Keratinocyte (primary cell): Measurements from ENCODE around the gene TEAD3. TPM values are rescaled to one million over a fixed set of nuclear protein-coding genes. Genes with fewer than 3 reads are reported as not detected.
A peak's percentile ranks its signal among the peaks of the same experiment; 100 is the strongest.

Source experiments
- DNase-seq: peaks from one replicate; pipeline ENCODE4 v3.0.0-alpha.2; 2011; ENCODE audit warnings: low read depth, missing footprints, low spot score
- FAIRE-seq: peaks from 2 replicates; lab custom pipeline; 2011; peaks lifted over from hg19 to GRCh38; lab: Jason Lieb, UNC
- H2AFZ ChIP-seq: 2 replicates; pipeline ENCODE4 v1.6.0; 2012; ENCODE audit warnings: low read length, control low read depth, inconsistent platforms; ENCODE audit not compliant: control insufficient read depth
- H3K27ac ChIP-seq: 2 replicates; pipeline ENCODE4 v1.5.1; 2011; ENCODE audit warnings: low read length; ENCODE audit not compliant: control insufficient read depth, insufficient read depth
- H3K27me3 ChIP-seq: 3 replicates; pipeline ENCODE4 v1.6.0; 2011; ENCODE audit warnings: low read length; ENCODE audit not compliant: control insufficient read depth, insufficient read depth; ENCODE audit errors: extremely low read depth
- H3K36me3 ChIP-seq, 2 experiments: 2 replicates in 1 of 2; 3 replicates in 1 of 2; pipeline ENCODE4 v1.5.1; 2011; ENCODE audit warnings: low read length in 2 of 2, mild to moderate bottlenecking in 1 of 2; ENCODE audit not compliant: control insufficient read depth in 2 of 2, insufficient read depth in 2 of 2; ENCODE audit errors: extremely low read depth in 1 of 2
- H3K4me1 ChIP-seq: 3 replicates; pipeline ENCODE4 v1.5.1; 2011; ENCODE audit warnings: low read length; ENCODE audit not compliant: control insufficient read depth, insufficient read depth; ENCODE audit errors: extremely low read depth
- H3K4me2 ChIP-seq: 3 replicates; pipeline ENCODE4 v1.6.0; 2011; ENCODE audit warnings: low read depth, low read length; ENCODE audit not compliant: control insufficient read depth, insufficient read depth; ENCODE audit errors: extremely low read depth
- H3K4me3 ChIP-seq, 3 experiments: fragments of 200-600 bp in 1 of 3; sonication (generic) in 1 of 3; 2 replicates in 2 of 3; 3 replicates in 1 of 3; pipeline ENCODE4 v1.5.1; 2011 to 2016; ENCODE audit warnings: low read length in 3 of 3, mild to moderate bottlenecking in 3 of 3, control low read depth in 2 of 3, inconsistent platforms in 1 of 3, low read depth in 1 of 3, mixed read lengths in 1 of 3, mixed run types in 1 of 3, moderate library complexity in 1 of 3; ENCODE audit not compliant: control insufficient read depth in 2 of 3, insufficient read depth in 2 of 3; ENCODE audit errors: extremely low read depth in 1 of 3
- H3K79me2 ChIP-seq: 2 replicates; pipeline ENCODE4 v1.6.0; 2012; ENCODE audit warnings: low read length; ENCODE audit not compliant: control insufficient read depth, insufficient read depth
- H3K9ac ChIP-seq: 3 replicates; pipeline ENCODE4 v1.6.0; 2011; ENCODE audit warnings: low read length; ENCODE audit not compliant: control insufficient read depth, insufficient read depth; ENCODE audit errors: extremely low read depth
- H3K9me1 ChIP-seq: 3 replicates; pipeline ENCODE4 v1.6.0; 2011; ENCODE audit warnings: low read length; ENCODE audit not compliant: control insufficient read depth, insufficient read depth; ENCODE audit errors: extremely low read depth
- H3K9me3 ChIP-seq: 2 replicates; pipeline ENCODE4 v1.5.1; 2012; ENCODE audit warnings: low read depth, low read length; ENCODE audit not compliant: control insufficient read depth
- H4K20me1 ChIP-seq: 3 replicates; pipeline ENCODE4 v1.6.0; 2011; ENCODE audit warnings: low read length; ENCODE audit not compliant: control insufficient read depth, insufficient read depth; ENCODE audit errors: extremely low read depth
- CTCF ChIP-seq, 3 experiments: IDR thresholded peaks in 1 of 3; conservative IDR thresholded peaks in 1 of 3; optimal IDR thresholded peaks in 1 of 3; 2 replicates in 2 of 3; 3 replicates in 1 of 3; pipeline versions ENCODE3 to v1.5.1; 2011; ENCODE audit warnings: low read length in 3 of 3, mild to moderate bottlenecking in 3 of 3, moderate library complexity in 2 of 3, control low read depth in 1 of 3, inconsistent platforms in 1 of 3; ENCODE audit not compliant: insufficient read depth in 2 of 3; ENCODE audit errors: extremely low read depth in 1 of 3
- EZH2 ChIP-seq: IDR thresholded peaks from one replicate; pipeline ENCODE4 v1.6.1; 2012; ENCODE audit warnings: inconsistent platforms, mild to moderate bottlenecking, low read length, moderate library complexity
- dilution Hi-C: fragments of 300-500 bp; cut with MboI; formaldehyde crosslinking; loops from one replicate; pipeline ENCODE4 v1.7.0; 2020; ENCODE audit warnings: low sequenced_read_pairs; ENCODE audit not compliant: extremely low pct_ligation_motif_present
- polyA plus RNA-seq, 5 experiments: library from polyadenylated mRNA; depleted of rRNA in 3 of 5; stranded (reverse) in 3 of 5; stranded (forward) in 1 of 5; unstranded in 1 of 5; fragments of >200 nt; gene quantifications; 1 replicate in 1 of 5; 2 replicates in 3 of 5; 3 replicates in 1 of 5; pipeline versions ENCODE4 v1.2.1 to v1.2.3, GENCODE V29; 2011 to 2012; ENCODE audit warnings: missing spikeins in 2 of 5, low read depth in 1 of 5, low replicate concordance in 1 of 5

Gene TEAD3
- polyA plus RNA-seq, 1 donor (not counting 4 experiments of a cell fraction or from before 2014, with no cell fraction given) = 5.7 TPM

- FAIRE-seq (no peak), DNase-seq (peak; percentile 17)
- H3K27ac ChIP-seq = no peak overlapping the region
- no peaks in the 10 kb centered on the region for H3K9me1 ChIP-seq
- H3K4me2 ChIP-seq = peak overlapping the region; percentile 86
- H2AFZ ChIP-seq = peak overlapping the region; percentile 94
- TF ChIP-seq EZH2 (no peak), CTCF (optimal IDR thresholded peaks at IDR 0.05 in 1 of 3, IDR thresholded peaks at IDR 0.05 in 1 of 3, conservative IDR thresholded peaks at IDR 0.05 in 1 of 3; ENCODE audit: extremely low read depth in 1 of 3, insufficient read depth in 2 of 3, low read length in 3 of 3) (peak; percentile 70 to 99 (median 95))
- no peak overlapping the region for H3K9ac ChIP-seq
- no peaks in the 10 kb centered on the region for H3K9me3 ChIP-seq
- no peaks in the 10 kb centered on the region for H3K36me3 ChIP-seq
- H3K79me2 ChIP-seq = no peaks in the 10 kb centered on the region
- dilution Hi-C loops = no loop called here
- peak overlapping the region in 2 of 3 experiments; percentile 25 to 56 for H3K4me3 ChIP-seq
- H3K4me1 ChIP-seq = peaks cover 8% of the 10 kb centered on the region
- no peaks in the 10 kb centered on the region for H4K20me1 ChIP-seq
- no peaks in the 10 kb centered on the region for H3K27me3 ChIP-seq
Observed at GRCh38 chr6:35522660-35523658, 26.1 kb upstream of the TEAD3 start.

DNA sequence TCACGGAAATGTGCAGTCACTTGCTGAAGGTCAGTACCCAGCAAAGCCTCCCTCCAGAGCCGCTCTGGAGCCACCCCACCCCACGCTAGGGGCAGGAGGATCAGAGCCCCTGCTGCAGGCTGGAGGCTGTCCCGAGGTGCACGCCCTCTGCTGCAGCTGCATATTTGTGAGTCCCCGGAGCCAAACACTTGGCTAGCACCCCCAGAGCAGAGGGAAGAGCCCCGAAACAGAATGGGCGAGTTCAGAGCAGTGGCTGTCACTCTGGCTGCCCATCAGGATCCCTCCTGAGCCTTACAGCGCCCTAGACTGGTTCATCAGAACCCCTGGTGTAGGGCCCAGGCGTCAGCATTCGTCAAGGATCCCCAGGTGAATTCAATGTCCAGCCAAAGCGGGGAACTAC, 25.3 kb upstream of the TEAD3 start:
- Histone ChIP-seq H4K20me1 (no peaks in the 10 kb centered on the region), H3K9me3 (no peaks in the 10 kb centered on the region), H3K9me1 (no peaks in the 10 kb centered on the region), H3K4me1 (peaks cover 8% of the 10 kb centered on the region), H3K4me2 (no peak overlapping the region), H2AFZ (no peak overlapping the region), H3K27me3 (no peaks in the 10 kb centered on the region), H3K79me2 (no peaks in the 10 kb centered on the region), H3K36me3 (no peaks in the 10 kb centered on the region), H3K4me3 (no peak overlapping the region), H3K27ac (no peak overlapping the region), H3K9ac (no peak overlapping the region)
- FAIRE-seq (no peak), DNase-seq (no peak)
- dilution Hi-C loops = no loop called here
- TF ChIP-seq CTCF (optimal IDR thresholded peaks at IDR 0.05 in 1 of 3, IDR thresholded peaks at IDR 0.05 in 1 of 3, conservative IDR thresholded peaks at IDR 0.05 in 1 of 3; ENCODE audit: extremely low read depth in 1 of 3, insufficient read depth in 2 of 3, low read length in 3 of 3) (no peak), EZH2 (no peak)
